HG03342 (cell line): ENCODE measurements around the gene DNM3.

Experiments
- ATAC-seq: cut with Tn5 transposase; IDR thresholded peaks from one replicate; pipeline ENCODE4 v1.9.1; 2021; ENCODE audit warnings: mild to moderate bottlenecking, moderate library complexity; ENCODE audit not compliant: unreplicated experiment

Gene DNM3

DNA sequence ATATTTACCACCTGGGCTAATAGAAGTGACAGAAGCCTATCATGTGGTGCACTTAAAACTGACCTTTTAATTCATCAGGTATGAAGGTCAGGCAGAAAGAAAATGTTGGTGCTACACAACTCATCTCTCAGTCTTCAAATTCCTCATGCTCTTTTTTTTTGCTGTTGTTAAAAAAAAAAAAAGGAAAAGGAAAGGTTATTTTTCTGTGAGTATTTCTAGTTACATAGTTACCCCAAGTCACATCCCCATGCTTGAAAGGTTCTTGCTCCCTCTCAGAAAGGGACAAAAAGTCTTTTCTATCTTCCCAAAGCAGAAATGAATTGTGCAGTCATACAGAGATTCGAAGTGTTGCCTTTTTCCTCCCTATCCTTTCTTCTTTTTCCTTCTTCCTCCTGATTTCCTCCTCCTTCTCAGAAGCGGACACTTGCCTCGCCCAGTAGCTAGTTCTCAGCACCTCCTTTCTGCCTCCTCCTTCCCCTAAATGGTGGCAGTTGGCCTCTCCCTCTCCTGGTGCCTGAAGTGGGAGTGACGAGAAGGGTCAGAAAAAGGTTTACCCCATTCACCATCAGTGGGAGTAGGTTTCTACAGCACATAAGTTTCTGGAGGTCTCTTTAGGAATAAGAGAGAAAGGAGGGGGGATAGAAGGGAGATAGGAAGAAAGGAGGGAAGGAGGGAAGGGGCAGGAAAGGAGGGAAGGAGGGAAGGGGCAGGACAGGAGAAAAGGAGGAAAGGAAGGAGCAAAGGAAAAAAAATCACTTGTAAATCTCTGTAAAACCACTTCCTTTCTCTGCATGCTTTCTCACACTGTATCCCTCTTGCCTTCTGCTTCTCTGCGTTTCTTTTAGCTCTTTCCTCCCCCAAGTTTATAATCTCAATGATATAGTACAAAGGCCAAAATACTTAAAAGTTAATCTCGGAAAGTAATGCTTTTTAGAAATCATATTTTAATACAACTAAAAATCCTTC is 558.7 kb downstream of the DNM3 start:
- no peak for ATAC-seq

DNA sequence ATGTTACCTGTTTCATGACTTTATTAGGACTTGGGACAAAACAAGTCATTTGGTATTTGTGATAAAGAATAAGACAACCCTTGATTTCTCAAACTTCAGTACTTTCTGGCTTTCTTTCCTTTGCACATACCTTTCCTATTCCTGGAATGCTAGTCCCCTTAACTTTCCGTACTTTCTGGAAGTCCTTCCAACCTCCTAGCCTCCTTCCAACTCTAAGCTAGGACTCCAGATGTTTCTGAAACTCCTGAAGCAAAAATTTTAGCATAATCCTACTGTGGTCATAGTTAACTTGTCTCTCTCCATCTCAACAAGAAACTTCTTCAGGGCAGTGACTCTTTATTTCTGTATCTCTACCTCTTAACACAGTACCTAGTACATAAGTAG is 559.4 kb downstream of the DNM3 start:
- no peak for ATAC-seq

DNA sequence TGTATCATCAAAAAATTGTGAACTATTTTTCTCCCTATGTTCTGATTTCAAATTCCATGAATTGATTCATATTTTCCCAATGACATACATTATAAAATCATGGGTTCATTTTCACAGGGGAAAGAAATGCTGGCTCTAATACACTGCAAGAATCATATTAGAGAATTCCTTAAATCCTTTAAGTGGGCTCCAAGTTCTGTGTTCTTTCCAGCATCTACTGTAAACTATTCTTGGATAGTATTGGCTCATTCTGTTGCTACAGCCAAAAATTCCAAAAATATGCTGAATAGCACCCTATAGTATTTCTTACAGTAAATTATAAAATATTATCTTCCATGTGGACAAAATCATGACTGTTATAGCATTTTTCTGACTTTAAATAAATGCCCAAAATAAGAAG is 560.2 kb downstream of the DNM3 start:
- no peak for ATAC-seq

DNA sequence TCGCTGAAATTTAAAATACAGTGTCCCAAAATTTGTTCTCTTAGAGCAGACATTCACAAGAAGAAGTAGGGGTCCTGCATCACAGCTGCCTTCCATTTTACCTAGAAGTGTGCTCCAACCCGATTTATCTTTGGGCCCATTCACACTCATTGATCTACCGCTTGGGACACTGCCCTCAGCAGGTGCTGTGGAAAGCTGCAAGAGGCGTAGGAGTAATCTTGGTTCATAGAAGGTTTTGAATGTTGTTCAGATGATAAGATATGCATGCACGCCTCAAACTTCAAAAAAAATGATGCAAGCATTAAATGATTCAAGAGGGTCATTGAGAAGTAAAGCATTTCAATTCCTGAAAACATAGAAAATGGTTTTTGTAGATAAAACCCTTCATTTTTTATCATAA is 560.6 kb downstream of the DNM3 start:
- ATAC-seq, result no peak

DNA sequence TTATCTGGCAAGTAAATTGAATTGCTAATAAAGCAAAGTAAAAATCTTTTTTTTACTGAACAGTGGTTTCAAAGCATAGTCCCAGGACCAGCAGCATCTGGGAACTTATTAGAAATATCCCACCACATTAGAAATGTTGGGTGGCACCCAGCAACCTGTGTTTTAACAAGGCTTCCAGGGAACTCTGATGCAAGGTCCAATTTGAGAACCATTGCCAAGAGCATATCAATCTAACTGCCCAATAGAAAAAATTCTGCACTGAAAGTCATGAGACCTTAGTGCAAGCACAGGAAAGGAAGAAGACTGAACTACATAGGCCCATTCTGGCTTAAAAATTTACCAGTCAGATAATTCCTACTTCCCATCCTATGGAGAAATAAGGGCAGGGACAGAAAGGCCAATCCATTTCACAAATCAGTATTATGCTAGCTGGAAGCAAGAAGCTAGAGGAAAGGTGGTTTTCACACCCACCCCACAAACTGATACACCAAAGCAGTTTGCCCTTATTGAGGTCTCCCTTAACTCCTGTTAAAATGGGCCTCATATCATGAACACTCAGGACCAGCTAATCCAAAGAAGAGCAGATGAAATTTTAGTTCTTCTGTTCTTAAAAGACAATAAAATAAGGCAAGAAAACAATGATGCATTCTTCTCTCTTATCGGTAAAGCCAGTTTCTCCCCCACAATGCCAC is 561.7 kb downstream of the DNM3 start:
- ATAC-seq, result no peak

DNA sequence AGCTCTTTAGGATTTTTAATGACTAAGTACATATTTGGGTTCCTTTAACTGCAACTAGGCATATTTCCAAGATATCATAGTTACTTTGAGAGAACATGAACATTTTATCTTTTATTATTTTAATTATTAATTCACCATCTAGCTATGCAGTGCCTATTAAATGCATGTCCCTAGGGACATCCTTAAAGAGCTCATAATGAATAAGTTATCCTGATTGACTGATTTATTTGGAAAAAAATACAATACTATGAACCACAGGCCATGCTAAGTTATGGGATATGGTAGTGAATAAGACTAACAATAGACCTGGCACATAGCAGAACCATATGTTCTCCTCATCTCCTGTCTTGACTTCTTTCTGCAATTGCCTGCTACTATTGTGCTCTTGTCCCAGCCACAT is 562.8 kb downstream of the DNM3 start:
- no peak for ATAC-seq

DNA sequence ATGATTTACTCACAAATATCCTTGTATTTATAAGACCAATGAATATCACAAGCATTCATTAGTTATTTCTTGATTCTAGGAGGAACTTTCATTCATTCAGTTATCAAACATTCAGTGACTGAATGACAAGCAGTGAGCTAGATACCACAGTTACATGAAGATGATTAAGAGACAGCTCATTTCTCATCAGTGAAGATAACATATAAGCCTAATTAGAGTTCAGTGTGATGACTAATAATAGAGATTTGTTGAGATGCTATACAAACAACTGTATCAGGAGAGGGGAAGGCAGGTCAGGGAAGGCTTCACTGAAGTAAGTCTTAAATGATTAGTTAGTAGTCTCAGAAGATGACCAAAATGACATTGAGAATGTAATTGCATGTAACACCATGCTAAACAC is 564.6 kb downstream of the DNM3 start:
- no peak for ATAC-seq

DNA sequence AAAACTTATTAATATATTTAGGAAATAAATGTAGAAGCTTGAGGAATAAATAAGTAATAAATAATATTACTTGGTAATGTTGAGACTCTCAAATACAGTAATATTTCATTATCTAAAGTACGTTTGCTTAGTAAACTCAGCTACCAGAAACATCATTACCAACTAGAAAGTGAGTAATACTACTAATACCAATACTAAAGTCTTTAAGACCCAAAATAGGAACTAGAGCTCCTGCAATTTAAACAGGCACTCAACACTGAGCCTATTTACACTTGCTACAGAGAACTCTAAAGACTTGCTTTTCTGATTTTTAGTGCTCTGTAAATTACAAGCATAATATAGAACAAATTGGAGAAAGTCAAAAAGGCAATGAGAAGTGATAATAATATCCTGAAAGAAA is 565.7 kb downstream of the DNM3 start:
- no peak for ATAC-seq

DNA sequence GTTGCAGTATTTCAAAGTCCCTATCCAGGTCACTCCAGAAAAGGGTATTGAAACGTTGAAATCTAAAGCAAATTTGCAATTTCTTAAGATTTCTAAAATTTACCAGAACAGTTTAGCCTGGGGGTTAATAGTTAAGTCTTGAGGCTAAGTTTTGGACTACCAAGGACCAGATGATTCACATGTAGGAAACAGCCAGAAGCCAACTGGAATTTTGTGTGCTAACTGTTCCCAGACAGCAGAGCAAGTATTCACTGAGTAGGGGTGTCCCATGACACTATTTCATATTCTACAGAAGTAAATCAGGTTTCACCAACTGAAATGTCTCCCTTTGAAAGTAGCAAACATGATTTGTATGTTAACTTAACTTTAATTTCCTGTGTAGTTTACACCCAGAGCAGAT is 567.7 kb downstream of the DNM3 start:
- ATAC-seq, result no peak

DNA sequence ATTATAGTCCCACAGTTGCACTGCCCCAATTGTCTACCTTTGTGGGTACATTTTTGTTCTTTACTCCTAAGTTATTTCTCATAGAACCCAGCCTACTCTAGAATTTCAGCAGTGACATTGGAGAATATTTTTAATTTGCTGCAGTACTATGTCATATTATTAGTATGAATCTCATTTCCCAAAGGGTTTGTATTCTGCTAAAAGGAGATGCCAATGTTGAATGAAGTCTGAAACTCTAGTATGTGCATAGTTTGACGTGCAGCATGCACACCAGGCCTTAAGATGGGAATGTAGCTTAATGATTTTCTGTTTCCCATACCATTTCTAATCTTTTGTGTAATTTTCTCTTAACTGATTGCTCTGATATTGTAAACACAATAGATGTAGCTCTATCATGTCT is 568.7 kb downstream of the DNM3 start:
- ATAC-seq, result no peak

DNA sequence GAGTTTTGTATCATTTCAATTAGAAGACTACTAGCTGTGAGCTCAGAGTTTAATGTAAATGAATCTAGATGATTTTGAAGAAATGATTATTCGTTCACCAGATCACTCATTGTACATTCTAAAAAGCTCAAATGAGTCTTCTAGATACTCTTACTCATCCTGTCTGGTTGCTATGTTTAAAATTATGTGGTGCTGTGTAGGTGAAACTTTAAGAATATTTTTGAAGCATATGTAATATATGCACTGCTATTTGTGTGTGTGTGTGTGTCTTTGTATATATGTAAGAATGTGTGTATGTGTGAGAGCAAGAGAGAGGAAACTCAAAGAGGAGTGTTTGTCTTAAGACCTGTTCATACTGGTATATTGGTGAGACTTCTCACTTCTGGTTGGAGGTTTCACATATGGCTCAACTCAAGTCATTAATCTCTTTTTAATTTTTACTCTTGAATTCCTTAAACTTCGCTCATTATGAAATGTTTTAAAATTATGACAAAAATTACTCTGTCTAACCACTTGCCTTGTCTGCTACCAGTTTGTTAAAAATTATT is 570.6 kb downstream of the DNM3 start:
- ATAC-seq, result no peak

DNA sequence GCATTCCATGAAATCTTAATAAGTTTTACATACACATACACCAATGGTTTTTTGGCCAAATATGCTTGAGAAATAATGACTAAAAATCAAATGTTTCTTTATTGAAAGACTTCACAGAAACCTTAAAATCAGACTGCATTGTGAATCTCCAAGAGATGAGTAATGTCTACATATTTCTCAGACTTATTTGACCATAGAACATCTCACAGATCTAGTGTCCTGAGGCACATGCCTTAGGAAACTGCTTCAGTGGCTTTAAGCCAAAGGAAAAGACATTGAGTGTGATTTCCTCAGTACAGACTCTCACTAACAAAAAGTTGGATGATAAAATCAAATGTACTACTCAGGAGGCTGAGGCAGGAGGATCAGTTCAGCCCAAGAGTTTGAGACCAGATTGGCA is 573.0 kb downstream of the DNM3 start:
- ATAC-seq, result no peak

DNA sequence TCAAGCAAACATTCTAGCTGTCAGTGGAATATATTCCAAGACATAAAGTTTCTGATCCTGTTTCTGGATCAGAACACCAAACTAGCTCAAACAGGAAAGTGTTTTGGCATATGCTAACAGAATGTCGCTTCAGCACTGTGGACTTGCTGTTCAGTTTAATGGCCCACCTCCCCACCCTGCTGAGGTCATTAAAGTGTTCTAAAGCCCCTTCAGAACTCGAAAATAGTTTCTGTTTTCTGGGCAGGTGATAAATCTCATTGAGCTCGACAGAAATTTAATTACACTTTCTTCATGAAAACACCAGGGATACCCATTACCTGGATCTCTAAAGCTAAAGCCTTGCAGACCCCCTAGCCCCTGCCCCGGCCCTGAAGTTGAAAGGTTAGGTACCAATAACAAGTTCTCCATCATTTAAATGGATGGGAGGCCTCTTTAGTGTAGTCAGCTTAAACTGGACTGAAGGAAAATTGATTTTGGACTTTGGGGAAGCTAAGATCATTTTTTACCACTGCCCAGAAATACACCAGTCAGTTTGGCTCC is 575.3 kb downstream of the DNM3 start:
- no peak for ATAC-seq

DNA sequence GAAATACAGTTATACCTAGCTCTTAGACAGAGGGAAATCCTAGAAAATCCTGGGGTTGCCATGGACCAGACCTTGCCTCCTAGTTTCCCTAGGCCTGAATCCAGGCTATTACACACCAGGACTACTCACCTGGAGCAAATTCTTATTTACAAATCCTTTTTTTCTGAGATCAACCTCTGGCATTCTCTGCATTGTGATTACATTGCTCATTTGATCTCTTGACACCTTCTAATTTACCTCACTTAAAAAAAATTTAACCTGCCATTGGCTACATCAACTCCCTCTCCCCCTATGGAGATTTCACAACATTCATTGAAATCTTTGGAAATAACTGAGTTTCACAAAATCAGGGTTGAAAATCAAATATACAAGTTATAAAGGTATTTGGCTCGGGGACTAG is 576.3 kb downstream of the DNM3 start:
- ATAC-seq, result no peak

DNA sequence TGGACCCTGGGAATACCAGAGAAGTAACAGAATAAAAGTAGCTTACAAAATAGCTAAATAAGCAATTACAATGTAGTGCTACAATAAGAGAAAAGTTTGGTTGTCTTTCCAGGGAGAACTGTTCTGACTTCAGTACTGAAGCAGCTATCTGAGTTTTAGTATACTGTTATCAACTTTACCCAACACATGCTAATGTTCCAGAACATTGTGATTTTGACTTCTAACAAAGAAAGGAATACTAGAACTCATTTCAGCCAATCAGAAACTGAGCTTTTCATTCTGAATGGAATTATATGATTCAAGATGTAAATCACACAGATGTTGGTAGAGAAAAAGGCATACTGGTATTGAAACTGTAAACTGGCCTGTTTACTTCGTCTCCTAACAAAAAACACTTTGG is 579.1 kb downstream of the DNM3 start, which contains the start of gene C1orf105:
Gene C1orf105 (plus strand): TSS at position 301 of the 400 bp plus-strand sequence. CDS start 201 bp downstream, outside the sequence.
- no peak for ATAC-seq

DNA sequence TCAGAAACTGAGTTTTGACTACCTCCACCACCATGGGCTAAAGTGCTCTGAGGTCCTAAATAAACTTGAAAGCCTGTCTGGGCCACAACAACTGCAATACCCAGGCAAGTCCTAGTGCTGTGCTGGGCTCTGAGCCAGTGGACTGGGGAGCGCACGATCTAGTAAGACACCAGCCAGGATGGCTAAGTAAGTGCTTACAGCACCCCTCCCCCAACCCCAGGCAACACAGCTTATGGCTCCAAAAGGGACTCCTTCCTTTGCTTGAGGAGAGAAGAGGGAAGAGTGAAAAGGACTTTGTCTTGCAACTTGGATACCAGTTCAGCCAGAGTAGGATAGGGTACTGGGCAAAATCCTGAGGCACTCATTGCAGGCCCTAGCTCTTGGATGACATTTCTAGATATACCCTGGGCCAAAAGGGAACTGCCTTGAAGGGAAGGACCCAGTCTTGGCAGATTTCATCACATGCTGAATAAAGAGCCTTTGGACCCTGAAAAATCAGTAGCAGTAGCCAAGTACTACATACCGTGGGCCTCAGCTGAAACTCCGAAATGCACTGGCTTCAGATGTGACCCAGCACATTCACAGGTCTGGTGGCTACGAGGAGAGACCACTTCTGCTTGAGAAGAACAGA is 580.8 kb downstream of the DNM3 start:
- ATAC-seq, result no peak

DNA sequence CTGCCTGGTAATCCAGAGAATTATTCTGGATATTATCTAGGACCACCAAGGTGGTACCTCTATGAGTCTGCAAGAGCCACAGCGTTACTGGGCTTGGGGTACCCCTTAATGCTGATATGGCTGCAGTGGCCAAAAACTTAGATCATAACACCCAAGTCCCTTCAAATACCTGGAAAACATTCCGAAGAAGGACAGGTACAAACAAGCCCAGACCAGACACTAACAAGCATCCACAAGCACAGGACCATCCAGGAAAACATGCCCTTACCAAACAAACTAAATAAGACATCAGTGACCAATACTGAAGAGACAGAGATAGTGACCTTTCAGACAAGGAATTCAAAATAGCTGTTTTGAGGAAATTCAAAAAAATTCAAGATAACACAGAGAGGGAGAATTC is 582.0 kb downstream of the DNM3 start:
- no peak for ATAC-seq

DNA sequence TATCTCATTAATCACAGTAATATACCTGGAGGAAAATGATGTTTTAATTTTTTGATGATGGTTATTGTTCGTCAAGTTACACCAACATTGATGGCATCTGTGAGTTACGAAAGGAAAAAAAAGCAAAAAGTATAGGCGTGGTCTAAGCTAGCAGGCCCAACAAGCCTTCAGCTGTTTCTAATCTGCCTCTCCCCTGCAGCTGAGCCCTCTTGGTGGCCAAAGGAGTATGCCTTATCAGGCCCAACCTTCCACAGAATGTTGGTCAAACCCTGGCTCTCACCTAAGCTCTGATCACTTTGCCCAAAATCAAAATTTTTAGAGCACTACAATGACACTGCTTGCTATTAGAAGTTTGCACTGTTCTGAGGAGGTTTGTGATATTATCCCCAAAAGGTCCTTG is 584.0 kb downstream of the DNM3 start:
- ATAC-seq, result no peak

DNA sequence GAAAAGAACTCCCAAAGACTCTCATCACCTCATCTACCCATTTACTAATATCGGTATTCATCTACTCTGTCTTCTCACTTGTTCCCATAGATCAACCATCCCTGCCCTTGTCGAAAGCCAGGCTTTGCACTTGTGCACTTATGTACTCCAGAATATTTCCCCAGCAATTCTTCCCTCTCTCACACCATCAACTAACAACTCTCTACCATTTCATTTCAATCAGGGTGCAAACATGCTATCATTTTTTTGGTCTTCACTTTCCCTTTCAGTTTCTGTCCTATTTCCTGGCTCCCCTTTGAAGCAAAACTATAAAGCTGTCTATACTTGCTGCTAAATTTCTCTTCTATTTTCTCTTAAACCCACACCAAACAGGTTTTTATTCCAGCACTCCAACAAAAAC is 585.9 kb downstream of the DNM3 start:
- ATAC-seq, result no peak

DNA sequence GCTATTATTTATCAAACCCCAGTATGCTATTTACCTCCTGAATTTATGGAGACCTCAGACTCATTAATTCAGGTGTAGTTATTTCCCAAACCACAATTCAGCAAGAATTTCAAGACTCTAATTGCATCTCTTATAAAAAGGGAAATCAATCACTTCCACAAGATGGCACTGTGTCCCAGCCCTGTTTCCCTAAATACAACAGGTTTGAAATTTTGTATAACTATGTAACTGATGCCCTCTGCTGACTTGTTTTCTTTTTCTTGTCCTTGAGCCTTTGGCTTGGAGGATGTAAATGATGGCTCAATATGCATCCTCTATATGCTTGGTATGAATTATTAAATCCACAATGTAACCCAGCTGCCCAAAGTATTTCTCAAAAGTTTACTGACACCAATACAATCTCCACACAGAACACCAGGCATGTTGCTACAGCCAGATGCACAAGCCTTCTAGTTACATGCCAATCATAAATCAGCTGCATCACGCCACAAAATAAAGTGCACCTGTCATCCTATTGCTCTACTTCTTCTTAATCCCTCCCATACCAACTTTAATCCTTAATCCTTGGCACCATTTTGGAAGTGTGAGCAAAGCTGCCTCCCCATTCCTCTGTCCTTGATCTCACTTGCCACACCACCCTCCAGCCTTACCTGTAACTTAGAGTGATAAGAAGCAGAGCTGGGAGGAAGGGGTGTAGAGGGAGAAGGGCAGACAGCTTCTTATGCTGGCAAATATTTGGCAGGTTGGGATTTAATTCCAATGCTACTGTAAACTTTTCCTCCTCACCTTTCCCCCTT is 588.2 kb downstream of the DNM3 start:
- ATAC-seq, result no peak

DNA sequence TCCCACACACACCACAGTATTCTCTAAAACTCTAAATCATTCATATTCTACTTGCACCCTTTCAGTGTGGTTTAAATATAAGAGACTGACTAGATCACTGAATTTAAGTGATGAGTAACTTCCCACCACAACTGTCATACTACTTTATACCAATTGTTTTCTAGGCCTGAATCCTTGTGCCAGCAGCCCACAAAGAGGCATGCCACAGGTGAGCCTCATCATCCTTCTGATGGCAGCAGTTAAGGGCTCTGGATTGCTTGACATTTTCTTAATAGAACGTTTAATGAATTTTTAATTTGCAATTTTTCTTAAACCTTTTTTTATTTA is 588.8 kb downstream of the DNM3 start:
- ATAC-seq, result no peak
